ENCODE data around the gene SERPINE1.

Gene SERPINE1

GRCh38 chr7:101156866-101157589 lies 30.1 kb downstream of the SERPINE1 start:
- no peak for DNase-seq (ENCODE audit: low spot score)

GRCh38 chr7:101159696-101160674 lies 33.1 kb downstream of the SERPINE1 start:
- DNase-seq (ENCODE audit: low spot score): no peak

GRCh38 chr7:101160910-101161309 lies 34.0 kb downstream of the SERPINE1 start:
- no peak for DNase-seq (ENCODE audit: low spot score)

GRCh38 chr7:101161692-101162471 lies 35.0 kb downstream of the SERPINE1 start:
- no peak for DNase-seq (ENCODE audit: low spot score)

GRCh38 chr7:101162551-101163278 lies 35.8 kb downstream of the SERPINE1 start:
- DNase-seq (ENCODE audit: low spot score): no peak

- DNase-seq (ENCODE audit: low spot score): no peak
These were observed 36.6 kb downstream of the SERPINE1 start for GRCh38 chr7:101163279-101164070.

- no peak for DNase-seq (ENCODE audit: low spot score)
These were observed 37.4 kb downstream of the SERPINE1 start for GRCh38 chr7:101164071-101164840.

GRCh38 chr7:101165075-101165957 lies 38.4 kb downstream of the SERPINE1 start, which contains the start of gene VGF:
VGF (minus strand) TSS chr7:101165569; CDS start chr7:101164843, 726 bp downstream.
- DNase-seq (ENCODE audit: low spot score): peak; percentile 96

GRCh38 chr7:101165958-101166647 lies 39.2 kb downstream of the SERPINE1 start:
- DNase-seq (ENCODE audit: low spot score): no peak

GRCh38 chr7:101166648-101166908 lies 39.7 kb downstream of the SERPINE1 start:
- DNase-seq (ENCODE audit: low spot score): no peak

- DNase-seq (ENCODE audit: low spot score): no peak
These were observed 40.2 kb downstream of the SERPINE1 start for GRCh38 chr7:101166909-101167644.

GRCh38 chr7:101167645-101168411 lies 40.9 kb downstream of the SERPINE1 start:
- DNase-seq (ENCODE audit: low spot score): no peak

- no peak for DNase-seq (ENCODE audit: low spot score)
These were observed 41.6 kb downstream of the SERPINE1 start for GRCh38 chr7:101168412-101169049.

GRCh38 chr7:101169110-101169837 lies 42.4 kb downstream of the SERPINE1 start:
- DNase-seq (ENCODE audit: low spot score): no peak

- DNase-seq (ENCODE audit: low spot score): peak; percentile 72
These were observed 43.1 kb downstream of the SERPINE1 start for GRCh38 chr7:101169838-101170551.

Measured in germinal center (tissue), 1 donor.